Measurements from ENCODE around the gene PTS. TPM values are rescaled to one million over a fixed set of nuclear protein-coding genes. Genes with fewer than 3 reads are reported as not detected.

Gene PTS
- total RNA-seq, 1 donor: 56.5 TPM

DNA sequence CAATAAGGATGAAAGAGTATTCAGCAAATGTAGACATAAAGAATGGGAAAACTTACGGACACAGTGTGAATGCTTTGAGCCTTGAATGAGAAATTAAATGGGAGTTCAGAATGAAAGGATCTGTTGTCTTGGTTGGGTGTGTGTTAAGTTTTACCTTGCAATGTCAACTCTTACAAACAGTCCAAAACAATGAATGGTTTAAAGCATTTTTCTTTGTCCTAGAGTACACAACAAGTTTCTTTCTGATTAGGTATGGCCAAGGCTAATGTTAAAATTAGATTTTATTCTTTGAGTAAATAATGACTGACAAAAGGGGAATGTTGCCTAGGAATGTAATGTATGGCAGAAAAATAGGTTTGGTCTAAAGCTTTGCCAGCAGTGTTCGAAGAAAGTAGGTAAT, 2.5 kb downstream of the PTS start:
- H3K36me3 ChIP-seq (ENCODE audit: insufficient read depth, low read length): peaks cover 37% of the 10 kb centered on the region
- no peak overlapping the region for H3K4me2 ChIP-seq (ENCODE audit: insufficient read depth, low read length)
- no peaks in the 10 kb centered on the region for H3K9me3 ChIP-seq (ENCODE audit: low read depth, low read length)
- no peak for DNase-seq (ENCODE audit: insufficient read length, low spot score, missing footprints)
- H3K4me1 ChIP-seq (ENCODE audit: insufficient read depth, low read length): peaks cover 25% of the 10 kb centered on the region
- no peak overlapping the region for H3K4me3 ChIP-seq (ENCODE audit: insufficient read depth, low read length)
- no peaks in the 10 kb centered on the region for H3K27me3 ChIP-seq (ENCODE audit: insufficient read depth, low read length)
- H3K79me2 ChIP-seq (ENCODE audit: insufficient read depth, low read length): peaks cover 47% of the 10 kb centered on the region
- no peak overlapping the region for H2AFZ ChIP-seq (ENCODE audit: low read length)
- H3K27ac ChIP-seq (ENCODE audit: low read depth, low read length): peak overlapping the region; percentile 13
- no peaks in the 10 kb centered on the region for H4K20me1 ChIP-seq (ENCODE audit: insufficient read depth, low read length)
- TF ChIP-seq, protein P1, sequence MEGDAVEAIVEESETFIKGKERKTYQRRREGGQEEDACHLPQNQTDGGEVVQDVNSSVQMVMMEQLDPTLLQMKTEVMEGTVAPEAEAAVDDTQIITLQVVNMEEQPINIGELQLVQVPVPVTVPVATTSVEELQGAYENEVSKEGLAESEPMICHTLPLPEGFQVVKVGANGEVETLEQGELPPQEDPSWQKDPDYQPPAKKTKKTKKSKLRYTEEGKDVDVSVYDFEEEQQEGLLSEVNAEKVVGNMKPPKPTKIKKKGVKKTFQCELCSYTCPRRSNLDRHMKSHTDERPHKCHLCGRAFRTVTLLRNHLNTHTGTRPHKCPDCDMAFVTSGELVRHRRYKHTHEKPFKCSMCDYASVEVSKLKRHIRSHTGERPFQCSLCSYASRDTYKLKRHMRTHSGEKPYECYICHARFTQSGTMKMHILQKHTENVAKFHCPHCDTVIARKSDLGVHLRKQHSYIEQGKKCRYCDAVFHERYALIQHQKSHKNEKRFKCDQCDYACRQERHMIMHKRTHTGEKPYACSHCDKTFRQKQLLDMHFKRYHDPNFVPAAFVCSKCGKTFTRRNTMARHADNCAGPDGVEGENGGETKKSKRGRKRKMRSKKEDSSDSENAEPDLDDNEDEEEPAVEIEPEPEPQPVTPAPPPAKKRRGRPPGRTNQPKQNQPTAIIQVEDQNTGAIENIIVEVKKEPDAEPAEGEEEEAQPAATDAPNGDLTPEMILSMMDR (IDR thresholded peaks at IDR 0.05; ENCODE audit: extremely low read depth, low read depth, low read length): no peak

DNA sequence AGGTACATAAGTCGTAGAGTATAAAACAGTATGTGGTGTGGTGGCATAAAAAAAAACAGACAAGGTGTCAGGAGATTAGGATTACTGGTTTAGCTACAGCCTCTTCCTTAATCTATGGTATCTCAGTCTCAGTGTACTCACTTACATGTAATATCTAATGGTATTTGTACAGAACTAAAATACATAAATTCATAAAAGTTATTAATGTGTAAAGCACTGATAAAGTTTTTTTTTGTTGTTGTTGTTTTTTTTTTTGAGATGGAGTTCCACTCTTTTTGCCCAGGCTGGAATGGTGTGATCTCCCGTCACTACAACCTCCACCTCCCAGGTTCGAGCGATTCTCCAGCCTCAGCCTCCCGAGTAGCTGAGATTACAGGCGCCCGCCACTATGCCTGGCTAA, 2.9 kb downstream of the PTS start:
- Histone ChIP-seq H3K27ac (ENCODE audit: low read depth, low read length) (peak overlapping the region; percentile 13), H3K4me2 (ENCODE audit: insufficient read depth, low read length) (no peak overlapping the region), H3K4me1 (ENCODE audit: insufficient read depth, low read length) (peaks cover 25% of the 10 kb centered on the region), H3K9me3 (ENCODE audit: low read depth, low read length) (no peaks in the 10 kb centered on the region), H3K4me3 (ENCODE audit: insufficient read depth, low read length) (no peak overlapping the region), H3K27me3 (ENCODE audit: insufficient read depth, low read length) (no peaks in the 10 kb centered on the region), H2AFZ (ENCODE audit: low read length) (no peak overlapping the region), H4K20me1 (ENCODE audit: insufficient read depth, low read length) (no peaks in the 10 kb centered on the region), H3K79me2 (ENCODE audit: insufficient read depth, low read length) (peaks cover 47% of the 10 kb centered on the region), H3K36me3 (ENCODE audit: insufficient read depth, low read length) (peaks cover 37% of the 10 kb centered on the region)
- DNase-seq (ENCODE audit: insufficient read length, low spot score, missing footprints): no peak
- TF ChIP-seq, protein P1 (IDR thresholded peaks at IDR 0.05; ENCODE audit: extremely low read depth, low read depth, low read length): no peak

DNA sequence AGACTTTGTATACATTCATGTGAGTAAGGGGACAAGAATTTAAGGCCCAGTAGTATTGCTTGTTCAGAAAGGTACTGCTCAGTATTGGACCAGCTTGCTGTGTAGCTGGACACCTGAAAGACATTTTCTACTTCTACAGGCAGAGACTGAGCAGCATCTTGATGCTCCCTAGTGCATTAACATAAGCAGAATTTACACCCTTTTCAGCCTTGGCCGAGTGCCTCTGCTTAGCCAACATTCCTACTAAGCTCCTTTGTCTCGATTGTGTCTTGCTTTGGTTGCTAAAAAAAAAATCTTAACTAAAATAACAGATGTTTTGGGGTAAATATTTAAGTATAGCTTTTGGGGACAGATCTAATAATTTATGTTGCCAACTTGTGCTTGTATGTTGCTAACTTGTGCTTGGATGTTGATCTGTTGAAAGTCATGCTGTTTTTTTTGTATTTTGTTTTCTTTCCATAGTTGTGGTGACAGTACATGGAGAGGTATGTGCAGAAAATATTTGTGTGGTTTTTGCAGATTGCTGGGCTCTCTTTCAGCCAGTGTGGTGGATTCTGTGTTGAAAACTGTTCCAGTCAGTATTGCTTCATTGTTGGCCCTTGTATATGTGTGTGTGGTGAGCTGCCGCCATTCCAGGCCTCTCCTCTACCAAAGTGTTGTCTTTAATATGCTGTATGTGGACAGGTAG, 3.7 kb downstream of the PTS start:
- Histone ChIP-seq H4K20me1 (ENCODE audit: insufficient read depth, low read length) (no peaks in the 10 kb centered on the region), H3K36me3 (ENCODE audit: insufficient read depth, low read length) (peaks cover 40% of the 10 kb centered on the region), H3K9me3 (ENCODE audit: low read depth, low read length) (no peaks in the 10 kb centered on the region), H3K27ac (ENCODE audit: low read depth, low read length) (peak overlapping the region; percentile 41), H3K4me1 (ENCODE audit: insufficient read depth, low read length) (peaks cover 25% of the 10 kb centered on the region), H3K4me3 (ENCODE audit: insufficient read depth, low read length) (no peak overlapping the region), H2AFZ (ENCODE audit: low read length) (no peak overlapping the region), H3K4me2 (ENCODE audit: insufficient read depth, low read length) (peak overlapping the region; percentile 21), H3K27me3 (ENCODE audit: insufficient read depth, low read length) (no peaks in the 10 kb centered on the region), H3K79me2 (ENCODE audit: insufficient read depth, low read length) (peaks cover 47% of the 10 kb centered on the region)
- TF ChIP-seq, protein P1 (IDR thresholded peaks at IDR 0.05; ENCODE audit: extremely low read depth, low read depth, low read length): no peak
- DNase-seq (ENCODE audit: insufficient read length, low spot score, missing footprints): no peak

DNA sequence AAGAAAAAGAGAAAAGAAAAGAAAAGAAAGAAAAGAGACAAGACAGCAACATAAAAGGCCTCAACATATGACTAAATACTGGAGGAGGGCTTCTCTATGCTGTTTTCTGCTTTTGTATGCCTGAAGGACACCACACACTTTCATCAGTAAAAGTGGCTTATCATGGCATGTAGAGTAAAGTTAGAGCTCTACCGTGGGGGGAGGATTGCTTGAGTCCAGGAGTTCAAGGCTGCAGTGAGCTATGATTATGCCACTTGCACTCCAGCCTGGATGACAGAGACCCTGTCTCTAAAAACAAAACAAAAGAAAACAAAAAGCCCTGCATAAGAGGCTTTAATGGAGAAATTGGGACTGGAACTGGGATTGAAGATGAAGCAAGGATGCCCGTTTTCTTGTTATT, 5.7 kb downstream of the PTS start:
- Histone ChIP-seq H3K36me3 (ENCODE audit: insufficient read depth, low read length) (peaks cover 55% of the 10 kb centered on the region), H3K27me3 (ENCODE audit: insufficient read depth, low read length) (no peaks in the 10 kb centered on the region), H3K4me3 (ENCODE audit: insufficient read depth, low read length) (no peak overlapping the region), H3K4me1 (ENCODE audit: insufficient read depth, low read length) (peaks cover 24% of the 10 kb centered on the region), H2AFZ (ENCODE audit: low read length) (no peak overlapping the region), H3K9me3 (ENCODE audit: low read depth, low read length) (no peaks in the 10 kb centered on the region), H3K27ac (ENCODE audit: low read depth, low read length) (no peak overlapping the region), H3K4me2 (ENCODE audit: insufficient read depth, low read length) (no peak overlapping the region), H4K20me1 (ENCODE audit: insufficient read depth, low read length) (no peaks in the 10 kb centered on the region), H3K79me2 (ENCODE audit: insufficient read depth, low read length) (peaks cover 39% of the 10 kb centered on the region)
- no peak for DNase-seq (ENCODE audit: insufficient read length, low spot score, missing footprints)
- TF ChIP-seq, protein P1 (IDR thresholded peaks at IDR 0.05; ENCODE audit: extremely low read depth, low read depth, low read length): no peak
